Upper lobe of left lung (tissue), 4 donors: Measurements from ENCODE around the gene HOXB7.

Source experiments
- POLR2AphosphoS5 ChIP-seq, 2 donors: sonication (generic); formaldehyde crosslinking; IDR thresholded peaks; one replicate each; pipeline ENCODE4 v1.5.1; 2017; ENCODE audit warnings: antibody characterized with exemption in 2 of 2
- TF ChIP-seq, protein P1 (sequence below), 6 experiments: fragments of 450-650 bp in 4 of 6; fragments of 200-600 bp in 2 of 6; sonication (generic) in 2 of 6; IDR thresholded peaks; one replicate each; pipeline ENCODE4 v1.5.1; 2016 to 2019; ENCODE audit warnings: antibody characterized with exemption in 6 of 6

DNA sequence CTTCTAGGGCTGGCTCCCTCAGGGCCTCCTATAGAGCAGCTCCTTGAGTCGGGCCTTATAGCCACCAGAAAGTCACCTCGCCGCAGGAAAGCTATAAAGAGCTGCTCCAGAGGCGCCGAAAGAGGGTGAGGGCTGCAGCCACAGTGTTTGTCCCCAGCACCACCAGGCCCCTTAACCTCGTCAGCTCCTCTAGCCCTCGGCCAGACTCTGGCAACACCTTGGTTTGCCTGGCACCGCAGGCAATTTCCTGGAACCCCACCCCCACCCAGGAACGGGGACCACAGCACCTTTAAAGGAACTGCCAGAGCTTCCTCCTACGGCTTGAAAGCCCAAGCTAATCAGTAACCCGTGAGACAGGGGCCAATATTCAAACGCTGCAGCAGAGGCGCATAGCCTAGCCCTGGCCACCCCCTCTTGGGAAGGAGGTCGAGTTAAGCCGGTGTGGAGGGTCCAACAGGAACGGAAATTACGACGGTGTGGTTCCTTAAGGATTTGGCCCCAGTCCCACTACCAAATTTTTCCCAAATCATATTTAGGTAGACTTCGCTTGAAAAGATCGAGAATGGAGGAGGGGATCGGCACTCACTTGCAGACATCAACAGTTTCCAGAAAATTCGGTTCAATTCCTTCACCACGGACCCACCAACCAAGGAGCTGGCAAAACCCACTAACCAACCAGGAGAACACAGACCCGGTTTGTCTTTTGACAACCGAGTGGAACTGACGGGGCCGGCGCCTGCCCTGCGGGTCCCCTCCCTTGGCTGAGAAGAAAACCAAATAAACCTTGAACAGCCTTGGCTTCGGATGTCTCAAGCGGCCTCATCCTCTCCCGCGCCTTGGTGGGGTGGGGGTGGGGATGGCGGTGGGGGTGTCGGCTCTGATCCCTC, 9.0 kb downstream of the HOXB7 start:
- TF ChIP-seq, protein P1, sequence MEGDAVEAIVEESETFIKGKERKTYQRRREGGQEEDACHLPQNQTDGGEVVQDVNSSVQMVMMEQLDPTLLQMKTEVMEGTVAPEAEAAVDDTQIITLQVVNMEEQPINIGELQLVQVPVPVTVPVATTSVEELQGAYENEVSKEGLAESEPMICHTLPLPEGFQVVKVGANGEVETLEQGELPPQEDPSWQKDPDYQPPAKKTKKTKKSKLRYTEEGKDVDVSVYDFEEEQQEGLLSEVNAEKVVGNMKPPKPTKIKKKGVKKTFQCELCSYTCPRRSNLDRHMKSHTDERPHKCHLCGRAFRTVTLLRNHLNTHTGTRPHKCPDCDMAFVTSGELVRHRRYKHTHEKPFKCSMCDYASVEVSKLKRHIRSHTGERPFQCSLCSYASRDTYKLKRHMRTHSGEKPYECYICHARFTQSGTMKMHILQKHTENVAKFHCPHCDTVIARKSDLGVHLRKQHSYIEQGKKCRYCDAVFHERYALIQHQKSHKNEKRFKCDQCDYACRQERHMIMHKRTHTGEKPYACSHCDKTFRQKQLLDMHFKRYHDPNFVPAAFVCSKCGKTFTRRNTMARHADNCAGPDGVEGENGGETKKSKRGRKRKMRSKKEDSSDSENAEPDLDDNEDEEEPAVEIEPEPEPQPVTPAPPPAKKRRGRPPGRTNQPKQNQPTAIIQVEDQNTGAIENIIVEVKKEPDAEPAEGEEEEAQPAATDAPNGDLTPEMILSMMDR (IDR thresholded peaks at IDR 0.05) = no peak
- no peak for TF ChIP-seq POLR2AphosphoS5 (IDR thresholded peaks at IDR 0.05)
